ENCODE measurements around the gene MYBPC2.
A peak's percentile ranks its signal among the peaks of the same experiment; 100 is the strongest.

The MYBPC2 gene

GRCh38 chr19:50427997-50428425 is 4.7 kb upstream of the MYBPC2 start:
- Histone ChIP-seq H3K36me3 (ENCODE audit: control insufficient read depth in 4 of 4, insufficient read depth in 4 of 4, low read length in 3 of 4) (no peaks in the 10 kb centered on the region), H3K4me1 (ENCODE audit: control extremely low read depth in 1 of 4, control insufficient read depth in 4 of 4, insufficient read depth in 4 of 4, low read length in 3 of 4) (peaks cover 0 to 35% (median 30%) of the 10 kb centered on the region in 4 experiments), H3K27ac (ENCODE audit: insufficient read depth in 1 of 2, low read depth in 1 of 2, low read length in 2 of 2, poor library complexity in 1 of 2, severe bottlenecking in 2 of 2) (no peak overlapping the region), H3K27me3 (replicated peaks in 2 of 5; ENCODE audit: control insufficient read depth in 4 of 5, insufficient read depth in 5 of 5, low read length in 4 of 5) (no peaks in the 10 kb centered on the region), H3K4me3 (ENCODE audit: control insufficient read depth in 1 of 7, extremely low read depth in 1 of 7, insufficient read depth in 4 of 7, low read depth in 2 of 7, low read length in 6 of 7) (peak overlapping the region; percentile 11 to 73 (median 50)), H3K9me3 (ENCODE audit: control extremely low read depth in 1 of 5, control insufficient read depth in 4 of 5, insufficient read depth in 2 of 5, low read depth in 1 of 5, low read length in 4 of 5) (no peaks in the 10 kb centered on the region)
- peak; percentile 89 to 92 (median 90) for DNase-seq
- 7% methylated on average over 32 of the region's 38 CpGs for WGBS (ENCODE audit: insufficient coverage)
- ChIA-PET POLR2A (no interaction called here), CTCF (interaction anchor here (1.0 to 3.1 kb wide), 6 partner anchors 13 to 70 kb away, joined by 3 to 9 read pairs (median 4); no protein-coding TSS in a partner anchor)

- no peak overlapping the region for H3K4me3 ChIP-seq (ENCODE audit: control insufficient read depth in 1 of 7, extremely low read depth in 1 of 7, insufficient read depth in 4 of 7, low read depth in 2 of 7, low read length in 6 of 7)
- H3K27me3 ChIP-seq (replicated peaks in 2 of 5; ENCODE audit: control insufficient read depth in 4 of 5, insufficient read depth in 5 of 5, low read length in 4 of 5), result no peaks in the 10 kb centered on the region
Measured at GRCh38 chr19:50428772-50429463, 3.8 kb upstream of the MYBPC2 start.

GRCh38 chr19:50430888-50431342 is 1.8 kb upstream of the MYBPC2 start:
- no peaks in the 10 kb centered on the region for H3K9me3 ChIP-seq (ENCODE audit: control extremely low read depth in 1 of 5, control insufficient read depth in 4 of 5, insufficient read depth in 2 of 5, low read depth in 1 of 5, low read length in 4 of 5)
- H3K27ac ChIP-seq (ENCODE audit: insufficient read depth in 1 of 2, low read depth in 1 of 2, low read length in 2 of 2, poor library complexity in 1 of 2, severe bottlenecking in 2 of 2), result peak overlapping the region; percentile 40 to 75
- CTCF ChIA-PET, result interaction anchor here (1.6 kb wide), 1 partner anchor 30 kb away, joined by 6 read pairs; no protein-coding TSS in a partner anchor
- WGBS (ENCODE audit: insufficient coverage), result 76% methylated on average over 8 of the region's 13 CpGs
- peaks cover 0 to 36% (median 33%) of the 10 kb centered on the region in 4 experiments for H3K4me1 ChIP-seq (ENCODE audit: control extremely low read depth in 1 of 4, control insufficient read depth in 4 of 4, insufficient read depth in 4 of 4, low read length in 3 of 4)
- H3K27me3 ChIP-seq (replicated peaks in 2 of 5; ENCODE audit: control insufficient read depth in 4 of 5, insufficient read depth in 5 of 5, low read length in 4 of 5), result no peaks in the 10 kb centered on the region
- DNase-seq, result peak in 1 of 3 donors; percentile 33
- POLR2A ChIA-PET, result no interaction called here
- H3K36me3 ChIP-seq (ENCODE audit: control insufficient read depth in 4 of 4, insufficient read depth in 4 of 4, low read length in 3 of 4), result no peaks in the 10 kb centered on the region
- peak overlapping the region in 6 of 7 experiments; percentile 64 to 86 (median 67) for H3K4me3 ChIP-seq (ENCODE audit: control insufficient read depth in 1 of 7, extremely low read depth in 1 of 7, insufficient read depth in 4 of 7, low read depth in 2 of 7, low read length in 6 of 7)

More at GRCh38 chr19:50428772-50429463, 3.8 kb upstream of the MYBPC2 start:
- Histone ChIP-seq H3K9me3 (ENCODE audit: control extremely low read depth in 1 of 5, control insufficient read depth in 4 of 5, insufficient read depth in 2 of 5, low read depth in 1 of 5, low read length in 4 of 5) (no peaks in the 10 kb centered on the region), H3K36me3 (ENCODE audit: control insufficient read depth in 4 of 4, insufficient read depth in 4 of 4, low read length in 3 of 4) (no peaks in the 10 kb centered on the region), H3K27ac (ENCODE audit: insufficient read depth in 1 of 2, low read depth in 1 of 2, low read length in 2 of 2, poor library complexity in 1 of 2, severe bottlenecking in 2 of 2) (no peak overlapping the region), H3K4me1 (ENCODE audit: control extremely low read depth in 1 of 4, control insufficient read depth in 4 of 4, insufficient read depth in 4 of 4, low read length in 3 of 4) (peaks cover 0 to 36% (median 31%) of the 10 kb centered on the region in 4 experiments)
- ChIA-PET POLR2A (no interaction called here), CTCF (interaction anchor here (1.1 to 3.1 kb wide), 5 partner anchors 14 to 71 kb away, joined by 3 to 9 read pairs (median 4); no protein-coding TSS in a partner anchor)
- no peak for DNase-seq
- 84% methylated on average over 4 of the region's 7 CpGs for WGBS (ENCODE audit: insufficient coverage)

- H3K27ac ChIP-seq (ENCODE audit: insufficient read depth in 1 of 2, low read depth in 1 of 2, low read length in 2 of 2, poor library complexity in 1 of 2, severe bottlenecking in 2 of 2), result peak overlapping the region; percentile 40 to 75
- peak; percentile 87 to 92 (median 91) for DNase-seq
- ChIA-PET CTCF (interaction anchor here (1.6 kb wide), 1 partner anchor 29 kb away, joined by 6 read pairs; no protein-coding TSS in a partner anchor), POLR2A (interaction anchor here (0.6 kb wide), 1 partner anchor 39 kb away, joined by 3 read pairs; no protein-coding TSS in a partner anchor)
- peaks cover 0 to 36% (median 33%) of the 10 kb centered on the region in 4 experiments for H3K4me1 ChIP-seq (ENCODE audit: control extremely low read depth in 1 of 4, control insufficient read depth in 4 of 4, insufficient read depth in 4 of 4, low read length in 3 of 4)
- H3K4me3 ChIP-seq (ENCODE audit: control insufficient read depth in 1 of 7, extremely low read depth in 1 of 7, insufficient read depth in 4 of 7, low read depth in 2 of 7, low read length in 6 of 7), result peak overlapping the region; percentile 42 to 86 (median 68)
- no peaks in the 10 kb centered on the region for H3K36me3 ChIP-seq (ENCODE audit: control insufficient read depth in 4 of 4, insufficient read depth in 4 of 4, low read length in 3 of 4)
- peaks cover 0 to 1% (median 0%) of the 10 kb centered on the region in 5 experiments for H3K27me3 ChIP-seq (replicated peaks in 2 of 5; ENCODE audit: control insufficient read depth in 4 of 5, insufficient read depth in 5 of 5, low read length in 4 of 5)
- H3K9me3 ChIP-seq (ENCODE audit: control extremely low read depth in 1 of 5, control insufficient read depth in 4 of 5, insufficient read depth in 2 of 5, low read depth in 1 of 5, low read length in 4 of 5), result no peaks in the 10 kb centered on the region
- 0% methylated on average over 11 of the region's 54 CpGs for WGBS (ENCODE audit: insufficient coverage)
Measured at GRCh38 chr19:50431343-50432220, 1.1 kb upstream of the MYBPC2 start.

GRCh38 chr19:50433201-50434180 is 799 bp downstream of the MYBPC2 start:
- H3K36me3 ChIP-seq (ENCODE audit: control insufficient read depth in 4 of 4, insufficient read depth in 4 of 4, low read length in 3 of 4), result no peaks in the 10 kb centered on the region
- H3K4me3 ChIP-seq (ENCODE audit: control insufficient read depth in 1 of 7, extremely low read depth in 1 of 7, insufficient read depth in 4 of 7, low read depth in 2 of 7, low read length in 6 of 7), result no peak overlapping the region
- no peak for DNase-seq
- H3K27me3 ChIP-seq (replicated peaks in 2 of 5; ENCODE audit: control insufficient read depth in 4 of 5, insufficient read depth in 5 of 5, low read length in 4 of 5), result peaks cover 0 to 5% (median 0%) of the 10 kb centered on the region in 5 experiments
- H3K4me1 ChIP-seq (ENCODE audit: control extremely low read depth in 1 of 4, control insufficient read depth in 4 of 4, insufficient read depth in 4 of 4, low read length in 3 of 4), result peaks cover 0 to 26% (median 21%) of the 10 kb centered on the region in 4 experiments
- WGBS (ENCODE audit: insufficient coverage), result 91% methylated on average over 16 of the region's 19 CpGs
- ChIA-PET POLR2A (no interaction called here), CTCF (interaction anchor here (1.6 kb wide), 1 partner anchor 27 kb away, joined by 4 read pairs; no protein-coding TSS in a partner anchor)
- no peak overlapping the region for H3K27ac ChIP-seq (ENCODE audit: insufficient read depth in 1 of 2, low read depth in 1 of 2, low read length in 2 of 2, poor library complexity in 1 of 2, severe bottlenecking in 2 of 2)
- H3K9me3 ChIP-seq (ENCODE audit: control extremely low read depth in 1 of 5, control insufficient read depth in 4 of 5, insufficient read depth in 2 of 5, low read depth in 1 of 5, low read length in 4 of 5), result no peaks in the 10 kb centered on the region

GRCh38 chr19:50434525-50434924 is 1.8 kb downstream of the MYBPC2 start:
- ChIA-PET POLR2A (no interaction called here), CTCF (interaction anchor here (1.6 kb wide), 1 partner anchor 26 kb away, joined by 4 read pairs; no protein-coding TSS in a partner anchor)
- peaks cover 0 to 22% (median 19%) of the 10 kb centered on the region in 4 experiments for H3K4me1 ChIP-seq (ENCODE audit: control extremely low read depth in 1 of 4, control insufficient read depth in 4 of 4, insufficient read depth in 4 of 4, low read length in 3 of 4)
- no peak overlapping the region for H3K4me3 ChIP-seq (ENCODE audit: control insufficient read depth in 1 of 7, extremely low read depth in 1 of 7, insufficient read depth in 4 of 7, low read depth in 2 of 7, low read length in 6 of 7)
- H3K9me3 ChIP-seq (ENCODE audit: control extremely low read depth in 1 of 5, control insufficient read depth in 4 of 5, insufficient read depth in 2 of 5, low read depth in 1 of 5, low read length in 4 of 5), result no peaks in the 10 kb centered on the region
- no peak overlapping the region for H3K27ac ChIP-seq (ENCODE audit: insufficient read depth in 1 of 2, low read depth in 1 of 2, low read length in 2 of 2, poor library complexity in 1 of 2, severe bottlenecking in 2 of 2)
- peaks cover 0 to 5% (median 0%) of the 10 kb centered on the region in 5 experiments for H3K27me3 ChIP-seq (replicated peaks in 2 of 5; ENCODE audit: control insufficient read depth in 4 of 5, insufficient read depth in 5 of 5, low read length in 4 of 5)
- DNase-seq, result no peak
- WGBS (ENCODE audit: insufficient coverage), result 74% methylated on average over 11 of the region's 12 CpGs
- no peaks in the 10 kb centered on the region for H3K36me3 ChIP-seq (ENCODE audit: control insufficient read depth in 4 of 4, insufficient read depth in 4 of 4, low read length in 3 of 4)

All from common myeloid progenitor, CD34-positive (primary cell).